Upper lobe of left lung (tissue), 6 donors: ENCODE data around the gene CA10. TPM values are rescaled to one million over a fixed set of nuclear protein-coding genes. Genes with fewer than 3 reads are reported as not detected.

Experiments used
- ATAC-seq, 2 donors: fragments of 200-7000 bp; cut with Tn5 transposase; one replicate each; pipeline ENCODE4 v1.9.1; 2022; ENCODE audit warnings: mild to moderate bottlenecking in 2 of 2, moderate library complexity in 2 of 2; ENCODE audit not compliant: low FRiP score in 2 of 2
- DNase-seq, 2 donors: peaks; one replicate each; pipeline ENCODE4 v3.0.0-alpha.2; 2019 to 2020
- H3K27ac ChIP-seq, 4 donors: fragments of 200-600 bp; sonication (generic); one replicate each; pipeline ENCODE4 v1.5.1; 2016 to 2019
- H3K27me3 ChIP-seq, 4 donors: fragments of 200-600 bp; sonication (generic); one replicate each; pipeline ENCODE4 v1.5.1; 2017 to 2019
- H3K36me3 ChIP-seq, 4 donors: fragments of 200-600 bp; sonication (generic); one replicate each; pipeline ENCODE4 v1.5.1; 2016 to 2019
- H3K4me1 ChIP-seq, 4 donors: fragments of 200-600 bp; sonication (generic); one replicate each; pipeline ENCODE4 v1.5.1; 2018 to 2019
- H3K4me3 ChIP-seq, 4 donors: fragments of 200-600 bp; sonication (generic); one replicate each; pipeline ENCODE4 v1.5.1; 2017 to 2019; ENCODE audit warnings: mild to moderate bottlenecking in 2 of 4, moderate library complexity in 1 of 4
- H3K9me3 ChIP-seq, 4 donors: fragments of 200-600 bp; sonication (generic); one replicate each; pipeline ENCODE4 v1.5.1; 2018 to 2019
- EP300 ChIP-seq, 4 donors: sonication (generic); formaldehyde crosslinking; IDR thresholded peaks; one replicate each; pipeline ENCODE4 v1.5.1; 2017; ENCODE audit warnings: antibody characterized with exemption in 4 of 4, control low read depth in 2 of 4
- POLR2A ChIP-seq, 4 donors: fragments of 450-650 bp; IDR thresholded peaks; one replicate each; pipeline ENCODE4 v1.5.1; 2016 to 2017; ENCODE audit warnings: antibody characterized with exemption in 4 of 4, mild to moderate bottlenecking in 2 of 4
- POLR2AphosphoS5 ChIP-seq, 2 donors: sonication (generic); formaldehyde crosslinking; IDR thresholded peaks; one replicate each; pipeline ENCODE4 v1.5.1; 2017; ENCODE audit warnings: antibody characterized with exemption in 2 of 2
- WGBS, 2 donors: methylation state at CpG; one replicate each; pipeline ENCODE4 v1.1.5; 2017 to 2018; 5-methylcytosine and 5-hydroxymethylcytosine counted together
- total RNA-seq, 6 donors: library from RNA; depleted of rRNA in 4 of 6; stranded (reverse); fragments of >200 nt in 4 of 6; gene quantifications; one replicate each; pipeline versions ENCODE4 v1.1.0 to v1.2.1, GENCODE V29; 2016 to 2021
- TF ChIP-seq, protein P1 (sequence below), 6 experiments: fragments of 450-650 bp in 4 of 6; fragments of 200-600 bp in 2 of 6; sonication (generic) in 2 of 6; IDR thresholded peaks; one replicate each; pipeline ENCODE4 v1.5.1; 2016 to 2019; ENCODE audit warnings: antibody characterized with exemption in 6 of 6
- donor health status: DM: no; HTN: no; CAD: no; lungs with moderate emphysema.
- donor health status: DM: no; HTN: yes; CAD: no; lungs with severe emphysema.

Gene CA10
- total RNA-seq, 6 donors from 2014 or later: 0.10 TPM; not detected in 5

DNA sequence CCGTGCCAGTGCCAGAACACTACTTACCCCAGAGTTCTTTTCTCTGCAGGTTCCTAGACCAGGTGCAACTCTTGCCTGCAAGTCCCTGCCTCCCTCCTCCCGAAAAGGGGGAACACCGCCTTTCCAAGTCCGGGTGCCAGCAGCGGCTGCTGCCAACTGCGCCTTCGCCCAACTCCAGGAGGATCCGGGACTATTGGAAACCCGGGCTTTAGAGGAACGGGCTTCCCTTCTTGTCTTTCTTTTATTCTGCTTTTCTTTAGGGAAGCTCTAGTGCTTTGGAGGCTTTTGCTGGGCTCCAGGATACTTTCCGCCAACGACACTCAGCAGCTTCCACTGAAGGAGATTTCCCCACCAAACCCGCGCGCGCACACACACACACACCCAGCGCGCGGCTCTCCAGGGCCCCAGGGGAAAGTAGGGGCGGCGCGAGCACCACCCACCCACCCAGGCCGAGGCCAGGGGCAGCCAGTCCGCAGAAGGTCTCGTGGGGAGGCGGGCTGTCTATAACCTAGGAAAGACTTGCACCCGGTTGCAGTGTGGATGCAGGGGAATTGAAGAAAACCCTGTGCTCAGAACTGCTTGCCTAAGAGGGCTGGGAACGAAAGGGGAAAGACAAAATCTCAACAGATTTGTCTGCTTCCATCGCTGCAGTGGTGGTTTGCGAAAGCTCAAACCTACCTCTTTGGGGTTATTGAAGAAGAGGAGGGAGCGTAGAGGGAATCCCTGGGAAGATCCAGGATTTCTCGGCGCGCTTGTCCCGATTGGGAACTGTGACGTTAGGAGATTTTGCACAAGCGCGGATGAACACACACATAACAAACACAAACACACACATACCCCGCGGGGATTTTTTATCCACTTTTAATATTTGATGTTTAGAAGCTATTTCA lies 977 bp upstream of the CA10 start:
- no peak overlapping the region for H3K4me3 ChIP-seq
- H3K9me3 ChIP-seq: no peaks in the 10 kb centered on the region
- no peak for TF ChIP-seq EP300 (IDR thresholded peaks at IDR 0.05)
- TF ChIP-seq POLR2AphosphoS5 (IDR thresholded peaks at IDR 0.05): no peak
- TF ChIP-seq POLR2A (IDR thresholded peaks at IDR 0.05): no peak
- TF ChIP-seq, protein P1, sequence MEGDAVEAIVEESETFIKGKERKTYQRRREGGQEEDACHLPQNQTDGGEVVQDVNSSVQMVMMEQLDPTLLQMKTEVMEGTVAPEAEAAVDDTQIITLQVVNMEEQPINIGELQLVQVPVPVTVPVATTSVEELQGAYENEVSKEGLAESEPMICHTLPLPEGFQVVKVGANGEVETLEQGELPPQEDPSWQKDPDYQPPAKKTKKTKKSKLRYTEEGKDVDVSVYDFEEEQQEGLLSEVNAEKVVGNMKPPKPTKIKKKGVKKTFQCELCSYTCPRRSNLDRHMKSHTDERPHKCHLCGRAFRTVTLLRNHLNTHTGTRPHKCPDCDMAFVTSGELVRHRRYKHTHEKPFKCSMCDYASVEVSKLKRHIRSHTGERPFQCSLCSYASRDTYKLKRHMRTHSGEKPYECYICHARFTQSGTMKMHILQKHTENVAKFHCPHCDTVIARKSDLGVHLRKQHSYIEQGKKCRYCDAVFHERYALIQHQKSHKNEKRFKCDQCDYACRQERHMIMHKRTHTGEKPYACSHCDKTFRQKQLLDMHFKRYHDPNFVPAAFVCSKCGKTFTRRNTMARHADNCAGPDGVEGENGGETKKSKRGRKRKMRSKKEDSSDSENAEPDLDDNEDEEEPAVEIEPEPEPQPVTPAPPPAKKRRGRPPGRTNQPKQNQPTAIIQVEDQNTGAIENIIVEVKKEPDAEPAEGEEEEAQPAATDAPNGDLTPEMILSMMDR (IDR thresholded peaks at IDR 0.05): no peak
- DNase-seq (peak in 1 of 2 donors; percentile 43), ATAC-seq (no peak)
- H3K27me3 ChIP-seq: peaks cover 0 to 22% (median 6%) of the 10 kb centered on the region in 4 donors
- H3K27ac ChIP-seq: no peak overlapping the region
- no peaks in the 10 kb centered on the region for H3K36me3 ChIP-seq
- peaks cover 0 to 11% (median 4%) of the 10 kb centered on the region in 4 donors for H3K4me1 ChIP-seq
- 10 to 11% methylated on average over 37 to 40 of the region's 40 CpGs for WGBS, 2 donors

DNA sequence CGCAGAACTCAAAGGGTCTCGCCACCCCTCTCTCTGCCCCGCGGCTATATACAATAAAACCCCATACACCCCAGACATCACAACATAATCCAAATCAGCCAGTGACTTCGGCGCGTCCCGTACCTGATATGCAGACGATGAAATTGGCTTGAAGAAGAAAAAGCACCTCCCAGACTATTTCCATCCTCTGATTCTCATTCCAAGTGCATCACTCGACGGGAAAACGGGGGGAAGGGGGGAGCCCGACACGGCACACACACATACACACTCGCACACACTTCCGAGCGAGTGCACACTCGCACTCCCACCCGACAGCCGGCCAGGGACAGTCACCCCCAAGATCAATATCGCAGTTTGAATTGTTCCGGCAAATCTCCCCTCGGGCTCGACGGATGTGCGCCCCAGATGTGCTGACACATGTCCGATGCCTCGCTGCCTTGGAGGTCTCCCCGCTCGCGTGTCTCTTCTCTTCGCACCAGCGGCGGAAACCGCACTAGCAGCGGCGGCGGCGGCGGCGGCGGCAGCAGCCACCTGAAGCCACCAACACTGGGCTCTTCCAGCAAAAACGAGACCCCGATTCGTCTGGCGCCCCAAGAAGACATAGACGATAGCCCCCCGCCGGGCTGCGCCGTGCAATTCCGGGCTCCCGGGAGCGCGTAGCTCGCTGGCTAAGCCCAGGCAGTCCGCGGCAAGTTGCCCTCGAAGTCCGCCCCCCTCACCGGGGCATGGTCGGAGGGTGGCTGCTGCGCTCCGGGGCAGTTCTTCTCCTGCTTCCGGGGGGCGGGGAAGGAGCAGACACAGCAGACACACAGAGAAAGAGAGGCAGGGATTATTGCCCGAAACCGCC lies 688 bp downstream of the CA10 start:
- peaks cover 0 to 11% (median 4%) of the 10 kb centered on the region in 4 donors for H3K4me1 ChIP-seq
- WGBS, 2 donors: 5 to 12% methylated on average over 35 to 65 of the region's 68 CpGs
- peak overlapping the region in 3 of 4 donors; percentile 4 to 18 (median 5) for H3K4me3 ChIP-seq
- no peaks in the 10 kb centered on the region for H3K9me3 ChIP-seq
- DNase-seq: peak in 1 of 2 donors; percentile 69
- no peaks in the 10 kb centered on the region for H3K36me3 ChIP-seq
- ATAC-seq: no peak
- TF ChIP-seq POLR2A (IDR thresholded peaks at IDR 0.05) (no peak), EP300 (IDR thresholded peaks at IDR 0.05) (no peak), POLR2AphosphoS5 (IDR thresholded peaks at IDR 0.05) (no peak)
- TF ChIP-seq, protein P1 (IDR thresholded peaks at IDR 0.05): no peak
- H3K27ac ChIP-seq: no peak overlapping the region
- H3K27me3 ChIP-seq: peaks cover 0 to 22% (median 6%) of the 10 kb centered on the region in 4 donors

DNA sequence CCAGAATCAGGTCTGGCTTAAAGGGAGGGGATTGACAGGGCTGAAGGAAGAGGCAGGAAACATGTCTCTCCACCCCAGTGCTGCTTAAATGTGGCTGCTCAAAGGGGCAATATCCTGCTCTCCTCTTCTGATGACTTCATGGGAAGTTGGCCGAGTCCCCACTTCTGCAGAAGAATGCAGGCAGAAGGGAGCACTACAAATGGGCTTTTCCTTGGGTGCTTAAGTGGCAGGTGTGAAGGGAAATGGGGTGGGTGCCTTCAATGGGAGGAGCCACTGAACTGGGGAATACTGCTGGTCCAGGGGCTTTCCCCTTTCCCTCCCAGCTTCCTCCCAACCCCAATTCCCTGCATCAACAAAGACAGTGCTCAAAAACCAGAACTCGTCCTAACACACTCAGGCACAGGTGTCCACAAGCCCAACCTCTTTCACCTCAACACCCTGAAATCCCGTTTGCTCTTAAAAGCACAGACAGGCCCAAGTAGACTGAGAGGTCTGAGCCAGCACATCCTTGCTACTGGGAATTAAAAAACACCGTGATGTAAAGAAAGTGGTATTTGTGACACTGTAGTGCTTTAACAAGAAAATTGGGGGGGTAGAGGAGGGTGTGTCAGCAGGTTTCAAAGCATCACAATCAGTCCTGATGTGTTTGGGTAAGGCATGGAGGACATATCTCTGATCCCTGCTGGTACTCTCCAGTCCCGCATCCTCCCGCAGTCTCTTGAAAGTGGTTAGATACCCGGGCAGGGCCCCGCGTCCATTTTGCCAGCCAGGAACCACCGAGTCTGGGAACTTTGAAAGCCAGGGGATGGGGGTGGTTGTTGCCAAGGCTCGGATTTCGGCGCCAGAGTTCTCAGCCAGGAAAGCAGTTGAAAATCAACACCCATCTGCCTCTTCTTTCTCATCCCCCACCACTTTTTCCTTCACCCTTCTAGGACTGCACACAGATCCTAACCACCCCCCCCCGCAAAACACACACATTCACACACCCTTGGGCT lies 1.6 kb downstream of the CA10 start:
- Histone ChIP-seq H3K4me1 (peaks cover 0 to 11% (median 4%) of the 10 kb centered on the region in 4 donors), H3K9me3 (no peaks in the 10 kb centered on the region), H3K27ac (no peak overlapping the region), H3K4me3 (no peak overlapping the region), H3K27me3 (peaks cover 0 to 22% (median 6%) of the 10 kb centered on the region in 4 donors), H3K36me3 (no peaks in the 10 kb centered on the region)
- 10 to 14% methylated on average over 13 to 14 of the region's 14 CpGs for WGBS, 2 donors
- ATAC-seq: no peak
- TF ChIP-seq EP300 (IDR thresholded peaks at IDR 0.05) (no peak), POLR2AphosphoS5 (IDR thresholded peaks at IDR 0.05) (no peak), POLR2A (IDR thresholded peaks at IDR 0.05) (no peak)
- TF ChIP-seq, protein P1 (IDR thresholded peaks at IDR 0.05): no peak
- DNase-seq: no peak

DNA sequence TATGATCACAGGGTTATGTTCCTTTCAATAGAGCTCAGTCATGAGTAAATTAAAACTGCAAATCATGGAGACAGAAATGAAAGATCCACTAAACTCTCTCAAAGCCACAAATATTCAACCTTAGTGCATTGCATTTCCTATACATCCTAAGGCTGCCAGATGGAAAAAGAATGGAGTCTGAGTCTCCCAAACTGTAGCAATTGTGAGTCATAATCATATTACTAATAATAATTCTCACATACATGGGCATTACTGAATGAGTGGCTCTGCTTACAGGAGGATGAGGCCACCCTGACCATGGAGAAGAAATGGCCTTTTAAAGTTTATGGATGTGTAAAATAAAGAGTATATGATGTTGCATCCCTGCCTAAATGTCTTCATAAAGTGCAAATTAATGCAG lies 3.2 kb downstream of the CA10 start:
- DNase-seq (no peak), ATAC-seq (no peak)
- H3K27me3 ChIP-seq: peaks cover 0 to 20% (median 6%) of the 10 kb centered on the region in 4 donors
- peaks cover 0 to 11% (median 4%) of the 10 kb centered on the region in 4 donors for H3K4me1 ChIP-seq
- H3K36me3 ChIP-seq: no peaks in the 10 kb centered on the region
- no peak overlapping the region for H3K4me3 ChIP-seq
- H3K9me3 ChIP-seq: no peaks in the 10 kb centered on the region
- TF ChIP-seq, protein P1 (IDR thresholded peaks at IDR 0.05): no peak
- TF ChIP-seq POLR2A (IDR thresholded peaks at IDR 0.05): no peak
- no peak for TF ChIP-seq POLR2AphosphoS5 (IDR thresholded peaks at IDR 0.05)
- no peak for TF ChIP-seq EP300 (IDR thresholded peaks at IDR 0.05)
- H3K27ac ChIP-seq: no peak overlapping the region
